CD4-positive, alpha-beta T cell (primary cell): ENCODE data around the gene BCL2L11. TPM values are rescaled to one million over a fixed set of nuclear protein-coding genes. Genes with fewer than 3 reads are reported as not detected.
A peak's percentile ranks its signal among the peaks of the same experiment; 100 is the strongest.

Experiments used
- ATAC-seq: fragments of 200-7000 bp; cut with Tn5 transposase; one replicate; pipeline ENCODE4 v1.10.0; 2022; ENCODE audit warnings: mild to moderate bottlenecking; ENCODE audit not compliant: poor library complexity
- CTCF ChIA-PET: fragments of 350-600 bp; sonication (Branson Sonifier 250); formaldehyde crosslinking; loops from one replicate; lab custom pipeline; 2021; ENCODE audit warnings: antibody characterized with exemption, inconsistent platforms; lab: Charles Lee
- POLR2A ChIA-PET: fragments of 350-600 bp; sonication (Branson Sonifier 250); formaldehyde crosslinking; loops from one replicate; lab custom pipeline; 2021; ENCODE audit warnings: antibody characterized with exemption, inconsistent platforms; lab: Charles Lee
- DNase-seq, 14 experiments: peaks; one replicate each; pipeline ENCODE4 v3.0.0-alpha.2; 2013 to 2020; ENCODE audit warnings: mixed read lengths in 2 of 14
- H3K27ac ChIP-seq, 2 donors: one replicate each; pipeline versions ENCODE4 v1.5.1 to v1.7.0; 2013; ENCODE audit warnings: low read length in 2 of 2, low read depth in 1 of 2, mild to moderate bottlenecking in 1 of 2
- H3K27me3 ChIP-seq, 2 experiments: 1 replicate in 1 of 2; 2 replicates in 1 of 2; pipeline versions ENCODE4 v1.6.1 to v1.7.0; 2013; ENCODE audit warnings: low read length in 2 of 2, control low read depth in 1 of 2, mild to moderate bottlenecking in 1 of 2, moderate library complexity in 1 of 2; ENCODE audit not compliant: insufficient read depth in 2 of 2, control insufficient read depth in 1 of 2
- H3K36me3 ChIP-seq: one replicate; pipeline ENCODE4 v1.6.1; 2013; ENCODE audit warnings: low read length, control low read depth; ENCODE audit not compliant: insufficient read depth
- H3K4me1 ChIP-seq: one replicate; pipeline ENCODE4 v1.6.1; 2013; ENCODE audit warnings: low read length, control low read depth; ENCODE audit not compliant: insufficient read depth
- H3K4me3 ChIP-seq: one replicate; pipeline ENCODE4 v1.5.1; 2013; ENCODE audit warnings: mild to moderate bottlenecking, low read length, moderate library complexity
- H3K9me3 ChIP-seq, 2 experiments: 1 replicate in 1 of 2; 2 replicates in 1 of 2; pipeline versions ENCODE4 v1.6.1 to v1.7.0; 2013; ENCODE audit warnings: low read length in 2 of 2, mild to moderate bottlenecking in 2 of 2, control low read depth in 1 of 2, moderate library complexity in 1 of 2; ENCODE audit not compliant: control insufficient read depth in 1 of 2, insufficient read depth in 1 of 2
- H3K27ac Mint-ChIP-seq: one replicate; pipeline ENCODE4 v1.8.0; 2020; ENCODE audit warnings: mixed read lengths
- H3K27me3 Mint-ChIP-seq: one replicate; pipeline ENCODE4 v1.8.0; 2021; ENCODE audit warnings: mixed read lengths
- H3K36me3 Mint-ChIP-seq: one replicate; pipeline ENCODE4 v1.8.0; 2021; ENCODE audit warnings: low read depth, mixed read lengths
- H3K4me1 Mint-ChIP-seq: one replicate; pipeline ENCODE4 v1.8.0; 2021; ENCODE audit warnings: low read depth, mixed read lengths
- H3K4me3 Mint-ChIP-seq: one replicate; pipeline ENCODE4 v1.8.0; 2020; ENCODE audit warnings: mild to moderate bottlenecking, mixed read lengths
- H3K9me3 Mint-ChIP-seq: one replicate; pipeline ENCODE4 v1.8.0; 2020; ENCODE audit warnings: mixed read lengths
- intact Hi-C, 2 experiments: fragments of 100-400 bp; cut with DNase I in 1 of 2; cut with micrococcal nuclease in 1 of 2; formaldehyde crosslinking; loops; one replicate each; pipeline versions ENCODE4 v1.15.1 to v1.9.0; 2023 to 2025; cut with DNase I, micrococcal nuclease
- total RNA-seq, 174 experiments: library from RNA in 2 of 174; stranded (reverse) in 2 of 174; gene quantifications; one replicate each; pipeline ENCODE4 v1.2.3 and lab custom pipeline; 2021 to 2026
- TF ChIP-seq, protein P1 (sequence below): fragments of 200-600 bp; IDR thresholded peaks from one replicate; pipeline ENCODE4 v1.8.0; 2022; ENCODE audit warnings: antibody characterized with exemption, mild to moderate bottlenecking

BCL2L11 gene
- total RNA-seq, 2 experiments from 2014 or later, result 48.6 to 50.1 TPM

GRCh38 chr2:111155610-111156009 lies 34.9 kb downstream of the BCL2L11 start:
- no peak overlapping the region for H3K27ac Mint-ChIP-seq
- ChIA-PET POLR2A (no interaction called here), CTCF (interaction anchor here (0.6 kb wide), 1 partner anchor 8 kb away, joined by 5 read pairs; no protein-coding TSS in a partner anchor)
- no peaks in the 10 kb centered on the region for H3K9me3 Mint-ChIP-seq
- DNase-seq (no peak), ATAC-seq (no peak)
- no peak overlapping the region for H3K27ac ChIP-seq
- no peaks in the 10 kb centered on the region for H3K9me3 ChIP-seq
- TF ChIP-seq, protein P1, sequence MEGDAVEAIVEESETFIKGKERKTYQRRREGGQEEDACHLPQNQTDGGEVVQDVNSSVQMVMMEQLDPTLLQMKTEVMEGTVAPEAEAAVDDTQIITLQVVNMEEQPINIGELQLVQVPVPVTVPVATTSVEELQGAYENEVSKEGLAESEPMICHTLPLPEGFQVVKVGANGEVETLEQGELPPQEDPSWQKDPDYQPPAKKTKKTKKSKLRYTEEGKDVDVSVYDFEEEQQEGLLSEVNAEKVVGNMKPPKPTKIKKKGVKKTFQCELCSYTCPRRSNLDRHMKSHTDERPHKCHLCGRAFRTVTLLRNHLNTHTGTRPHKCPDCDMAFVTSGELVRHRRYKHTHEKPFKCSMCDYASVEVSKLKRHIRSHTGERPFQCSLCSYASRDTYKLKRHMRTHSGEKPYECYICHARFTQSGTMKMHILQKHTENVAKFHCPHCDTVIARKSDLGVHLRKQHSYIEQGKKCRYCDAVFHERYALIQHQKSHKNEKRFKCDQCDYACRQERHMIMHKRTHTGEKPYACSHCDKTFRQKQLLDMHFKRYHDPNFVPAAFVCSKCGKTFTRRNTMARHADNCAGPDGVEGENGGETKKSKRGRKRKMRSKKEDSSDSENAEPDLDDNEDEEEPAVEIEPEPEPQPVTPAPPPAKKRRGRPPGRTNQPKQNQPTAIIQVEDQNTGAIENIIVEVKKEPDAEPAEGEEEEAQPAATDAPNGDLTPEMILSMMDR, result no peak
- no peaks in the 10 kb centered on the region for H3K27me3 Mint-ChIP-seq
- no peaks in the 10 kb centered on the region for H3K27me3 ChIP-seq
- H3K4me3 ChIP-seq, result no peak overlapping the region
- peaks cover 23% of the 10 kb centered on the region for H3K36me3 ChIP-seq
- H3K4me3 Mint-ChIP-seq, result no peak overlapping the region
- intact Hi-C loops, result no loop called here
- H3K4me1 ChIP-seq, result peaks cover 2% of the 10 kb centered on the region
- peaks cover 39% of the 10 kb centered on the region for H3K36me3 Mint-ChIP-seq
- H3K4me1 Mint-ChIP-seq, result peaks cover 49% of the 10 kb centered on the region

GRCh38 chr2:111156529-111156928 lies 35.8 kb downstream of the BCL2L11 start:
- Histone ChIP-seq H3K9me3 (no peaks in the 10 kb centered on the region), H3K4me1 (peaks cover 2% of the 10 kb centered on the region), H3K36me3 (peaks cover 23% of the 10 kb centered on the region), H3K27ac (no peak overlapping the region), H3K27me3 (no peaks in the 10 kb centered on the region), H3K4me3 (no peak overlapping the region)
- ATAC-seq (no peak), DNase-seq (no peak)
- Mint-ChIP-seq H3K9me3 (no peaks in the 10 kb centered on the region), H3K4me1 (peaks cover 55% of the 10 kb centered on the region), H3K4me3 (peak overlapping the region; percentile 15), H3K27ac (peak overlapping the region; percentile 78), H3K27me3 (no peaks in the 10 kb centered on the region), H3K36me3 (peaks cover 31% of the 10 kb centered on the region)
- intact Hi-C loops, result no loop called here
- ChIA-PET POLR2A (interaction anchor here (1.0 to 1.5 kb wide), 2 partner anchors 35 to 36 kb away, joined by 3 to 4 read pairs; partner anchors contain the start of gene BCL2L11), CTCF (interaction anchor here (1.5 kb wide), 1 partner anchor 11 kb away, joined by 3 read pairs; no protein-coding TSS in a partner anchor)
- TF ChIP-seq, protein P1, result no peak

- Histone ChIP-seq H3K27ac (no peak overlapping the region), H3K4me1 (peaks cover 2% of the 10 kb centered on the region), H3K27me3 (no peaks in the 10 kb centered on the region), H3K36me3 (peaks cover 18% of the 10 kb centered on the region), H3K9me3 (no peaks in the 10 kb centered on the region), H3K4me3 (no peak overlapping the region)
- TF ChIP-seq, protein P1, result no peak
- ChIA-PET CTCF (interaction anchor here (1.5 kb wide), 1 partner anchor 11 kb away, joined by 3 read pairs; no protein-coding TSS in a partner anchor), POLR2A (interaction anchor here (1.0 to 1.5 kb wide), 2 partner anchors 36 to 37 kb away, joined by 3 to 4 read pairs; partner anchors contain the start of gene BCL2L11)
- H3K36me3 Mint-ChIP-seq, result peaks cover 29% of the 10 kb centered on the region
- ATAC-seq (peak; percentile 76), DNase-seq (peak in 2 of 14 experiments; percentile 6 to 25)
- peaks cover 60% of the 10 kb centered on the region for H3K4me1 Mint-ChIP-seq
- H3K27me3 Mint-ChIP-seq, result no peaks in the 10 kb centered on the region
- intact Hi-C loops, result no loop called here
- peak overlapping the region; percentile 15 for H3K4me3 Mint-ChIP-seq
- H3K9me3 Mint-ChIP-seq, result no peaks in the 10 kb centered on the region
- H3K27ac Mint-ChIP-seq, result peak overlapping the region; percentile 78
Observed at GRCh38 chr2:111157071-111157661, 36.5 kb downstream of the BCL2L11 start.
